GM21423 (cell line): ENCODE data around the gene MAP2K5.

Source experiments
- ATAC-seq: cut with Tn5 transposase; IDR thresholded peaks from one replicate; pipeline ENCODE4 v1.9.1; 2021; ENCODE audit warnings: mild to moderate bottlenecking, moderate library complexity; ENCODE audit not compliant: unreplicated experiment

The MAP2K5 gene

DNA sequence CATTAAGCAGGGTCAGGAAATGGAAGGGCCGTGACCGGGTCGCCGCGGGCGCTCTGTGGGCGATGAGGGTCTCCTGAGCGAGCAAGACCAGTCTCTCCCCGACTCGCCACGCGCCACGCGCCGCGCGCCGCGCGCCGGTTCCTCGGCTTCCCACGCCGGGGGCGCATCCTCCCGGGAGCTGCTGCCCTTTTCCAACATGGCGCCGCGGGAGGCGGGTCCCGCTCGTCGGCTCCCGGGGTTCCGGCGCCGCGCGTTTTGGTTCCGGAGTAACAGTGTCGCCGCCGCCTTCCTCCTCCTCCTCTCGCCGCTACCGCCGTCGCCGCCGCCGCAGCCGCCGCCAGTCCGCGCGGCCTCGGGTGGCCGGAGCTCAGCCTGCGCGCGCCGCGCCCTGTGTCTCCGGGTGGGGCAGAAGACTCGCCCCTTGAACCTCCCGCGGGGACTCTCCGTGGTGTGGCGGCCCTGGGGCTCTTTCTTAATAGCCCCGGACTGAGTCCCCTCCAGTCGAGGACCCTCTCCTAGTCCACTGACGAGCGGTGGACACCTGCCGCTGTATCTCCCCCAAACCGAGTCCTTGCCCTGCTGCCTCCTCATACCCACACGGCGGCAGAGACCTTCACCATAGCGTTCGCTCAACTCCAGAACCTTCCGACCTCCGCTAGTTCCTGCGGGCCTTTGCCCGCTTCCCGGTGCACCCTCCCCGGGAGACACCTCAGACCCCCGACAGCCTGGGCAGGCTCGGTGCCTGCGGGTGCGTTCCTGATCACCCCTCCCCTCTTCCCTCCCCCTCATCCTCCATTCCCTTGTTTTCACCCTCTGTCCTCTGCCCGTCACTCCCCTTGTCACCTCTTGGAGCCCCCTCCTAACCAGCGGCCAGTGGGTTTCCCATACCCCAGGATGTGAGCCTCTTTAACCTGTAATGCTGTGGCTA, at the start of gene MAP2K5:
MAP2K5 (plus strand) TSS at position 284 of the 928 bp plus-strand sequence; CDS start at position 917, 633 bp downstream.
- ATAC-seq: no peak

DNA sequence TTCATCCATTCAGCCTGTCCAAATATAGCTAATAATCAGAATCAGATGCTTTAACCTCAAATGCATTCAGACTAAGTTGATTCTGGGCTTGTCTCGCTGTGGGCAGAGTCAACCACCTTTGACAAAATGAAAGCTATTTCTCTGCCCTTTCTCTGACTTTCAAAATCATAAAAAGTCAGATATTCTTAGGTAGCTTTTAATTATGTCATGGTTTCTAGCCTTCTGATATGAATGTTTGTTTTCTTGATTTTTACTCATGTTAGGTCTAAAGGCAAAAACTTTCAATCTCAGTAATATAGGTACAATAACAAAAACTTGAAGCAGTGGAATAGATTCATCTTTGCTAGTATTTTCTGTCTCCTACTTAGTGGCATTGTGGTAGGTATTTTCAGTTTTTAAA, 46.9 kb upstream of the MAP2K5 start:
- no peak for ATAC-seq

DNA sequence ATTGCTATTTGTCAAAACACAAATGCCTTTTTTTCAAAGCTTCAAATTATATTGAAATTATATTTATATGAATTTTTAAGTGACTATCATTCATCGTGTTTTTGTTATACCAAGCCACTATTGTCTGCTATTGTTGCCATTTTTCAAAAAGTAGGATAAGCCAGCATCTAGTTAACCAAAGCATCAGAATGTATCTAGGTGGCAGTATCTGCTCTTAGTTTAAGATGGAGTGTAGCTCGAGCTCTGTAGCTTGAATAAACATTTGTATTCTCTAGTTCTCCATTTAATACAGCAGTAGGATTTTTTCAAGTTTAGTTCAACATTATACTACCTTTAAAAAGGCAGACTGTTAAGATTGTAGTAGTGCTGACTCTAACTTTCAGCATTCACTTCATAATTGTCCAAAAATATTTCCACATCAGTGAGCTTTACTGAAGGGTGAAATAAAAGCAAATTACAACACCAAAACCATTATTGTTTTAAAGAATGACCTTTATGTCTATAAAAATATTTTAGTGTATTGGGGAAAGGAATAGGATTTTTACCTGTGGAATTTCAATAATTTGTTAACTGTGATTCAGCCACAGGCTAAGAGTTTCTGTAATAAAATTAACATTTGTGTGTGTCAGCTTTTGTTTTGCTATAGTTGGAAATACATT, 41.2 kb upstream of the MAP2K5 start:
- no peak for ATAC-seq

DNA sequence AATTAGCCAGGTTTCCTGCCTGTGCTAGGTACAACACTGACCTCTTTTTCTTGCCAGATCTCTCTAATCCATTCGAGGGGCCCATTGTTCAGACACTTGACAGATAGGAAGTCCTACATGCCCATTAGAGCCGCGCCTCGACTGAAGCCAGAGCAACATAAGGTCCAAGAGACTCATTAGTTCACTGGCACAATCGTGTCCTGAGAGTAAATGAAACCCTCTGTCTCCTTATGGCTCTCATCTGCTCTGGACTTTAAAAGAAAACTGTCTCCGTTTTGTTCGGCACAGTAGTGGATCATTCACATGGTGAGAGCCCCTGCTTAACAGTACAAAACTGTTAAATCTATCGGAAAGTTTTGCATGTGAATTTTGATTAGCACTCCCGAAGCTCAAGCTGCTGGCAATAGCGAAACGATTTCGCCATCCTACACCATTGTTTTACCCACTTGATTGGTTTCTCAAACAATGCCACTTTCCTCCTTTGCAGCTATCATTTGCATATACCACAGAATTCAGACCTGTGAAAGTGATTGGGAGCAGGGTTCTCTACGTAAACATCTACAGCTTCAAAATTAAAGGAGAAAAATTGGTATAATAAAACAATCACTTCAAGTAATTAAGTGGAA, 40.6 kb upstream of the MAP2K5 start:
- ATAC-seq: no peak

DNA sequence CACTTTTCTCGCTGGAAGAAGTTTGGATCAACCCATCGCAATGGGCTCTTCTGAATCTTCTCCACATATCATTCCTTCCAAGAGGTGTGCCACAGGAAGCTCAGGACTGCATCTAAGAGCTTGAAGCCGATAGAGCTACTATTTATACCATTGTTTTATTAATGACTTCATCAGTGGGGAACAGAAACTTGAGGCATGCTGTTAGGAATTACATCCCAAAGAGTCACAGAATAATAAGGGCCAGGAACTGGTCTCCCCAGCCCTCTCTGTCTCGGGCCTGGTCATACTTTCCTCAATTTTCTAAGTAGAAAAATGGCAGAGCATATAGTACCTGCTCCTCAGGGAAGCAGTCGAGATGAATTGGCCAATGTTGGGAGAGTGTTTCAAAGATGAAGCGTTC, 38.4 kb upstream of the MAP2K5 start:
- no peak for ATAC-seq

DNA sequence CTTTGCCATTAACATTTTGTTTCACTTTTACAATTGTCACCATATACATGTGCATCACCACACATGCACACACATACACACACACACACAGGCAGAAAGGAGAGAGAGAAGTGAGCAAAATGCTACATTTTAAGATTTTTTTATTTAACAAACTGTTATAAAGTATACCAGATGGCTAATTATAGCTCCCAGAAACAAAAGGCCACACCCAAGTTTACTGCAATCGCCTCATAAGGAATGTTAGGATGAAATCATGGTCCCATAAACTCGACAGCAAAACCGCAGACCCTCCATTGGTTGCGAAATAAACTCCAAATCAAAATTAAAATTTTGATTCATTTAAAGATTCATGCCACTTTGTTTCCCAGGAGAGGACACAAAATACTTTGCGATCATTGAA, 37.7 kb upstream of the MAP2K5 start:
- no peak for ATAC-seq

DNA sequence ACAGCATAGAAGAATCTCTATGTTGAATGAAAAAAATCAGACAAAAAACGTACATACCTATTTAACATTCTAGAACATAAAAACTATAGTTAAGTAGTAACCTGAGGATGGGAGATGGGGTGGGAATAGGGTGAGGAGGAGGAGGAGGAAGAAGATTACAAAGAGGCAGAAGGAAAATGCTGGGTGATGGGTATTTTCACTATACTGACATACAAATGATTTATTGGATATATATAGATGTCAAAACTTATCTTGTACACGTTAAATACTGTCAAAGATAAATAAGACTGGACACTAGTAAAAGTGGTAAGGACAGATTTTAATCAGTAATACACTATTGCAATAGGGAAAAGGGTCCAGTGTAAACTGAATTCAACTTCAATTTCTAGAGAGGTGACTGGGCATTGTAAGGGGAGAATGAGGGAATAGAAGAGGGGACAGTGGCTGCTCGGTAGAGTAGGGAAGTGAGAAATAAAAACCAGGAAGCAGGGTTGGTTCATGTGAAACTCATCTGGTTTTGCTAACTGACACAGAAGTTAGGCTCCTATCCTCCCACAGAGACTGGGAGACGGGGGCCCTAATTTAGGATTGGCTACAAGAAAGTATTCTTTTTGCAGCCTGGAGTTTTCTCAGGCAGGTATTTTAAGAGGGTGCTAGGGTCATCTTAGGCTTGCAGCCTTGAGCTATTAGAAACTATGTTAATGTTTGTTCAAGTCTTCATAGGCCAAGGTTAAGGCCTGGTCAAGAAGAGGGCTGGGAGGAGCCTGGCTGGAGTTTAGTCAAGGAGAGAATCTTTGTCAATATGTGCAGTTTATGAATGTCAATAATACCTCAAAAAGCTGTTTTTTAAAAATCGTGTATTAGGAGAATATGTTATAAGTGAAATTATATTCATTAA, 36.6 kb upstream of the MAP2K5 start:
- no peak for ATAC-seq

DNA sequence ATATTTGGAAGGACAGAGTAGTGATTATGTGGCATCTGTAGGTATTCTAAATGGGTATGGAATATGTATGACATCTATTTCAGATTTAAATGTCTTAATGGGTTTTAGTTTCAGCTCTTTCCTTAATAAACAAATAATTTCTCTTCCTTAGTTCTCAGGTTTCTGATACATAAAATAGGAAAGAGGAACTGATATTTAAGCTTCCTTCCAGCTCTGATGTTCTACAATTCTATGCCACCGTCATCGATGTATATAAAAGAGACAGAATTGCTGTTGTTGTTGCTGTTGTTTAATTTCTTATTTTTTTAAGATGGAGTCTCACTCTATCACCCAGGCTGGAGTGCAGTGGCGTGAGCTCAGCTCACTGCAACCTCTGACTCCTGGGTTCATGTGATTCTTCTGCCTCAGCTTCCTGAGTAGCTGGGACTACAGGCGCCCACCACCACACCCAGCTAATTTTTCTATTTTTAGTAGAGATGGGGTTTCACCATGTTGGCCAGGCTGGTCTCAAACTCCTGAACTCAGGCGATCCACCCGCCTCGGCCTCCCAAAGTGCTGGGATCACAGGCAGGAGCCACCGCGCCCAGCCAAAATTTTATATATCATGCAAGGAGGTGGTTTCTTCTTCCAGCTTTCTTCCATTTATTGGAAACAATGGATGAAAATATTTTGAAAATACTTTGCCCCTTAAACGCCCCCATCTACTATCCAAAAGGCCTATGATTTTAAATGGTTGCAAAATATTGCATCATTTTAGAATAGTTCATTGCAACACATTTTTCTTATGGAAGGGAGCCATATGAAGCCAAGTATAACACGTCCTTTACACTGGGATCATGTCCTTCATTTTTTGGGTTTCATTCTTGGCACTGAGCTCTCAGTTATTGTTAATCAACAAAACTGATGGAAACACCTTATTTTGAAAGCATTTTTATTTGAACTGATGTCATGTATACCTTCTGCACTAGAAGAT, 35.4 kb upstream of the MAP2K5 start:
- no peak for ATAC-seq

DNA sequence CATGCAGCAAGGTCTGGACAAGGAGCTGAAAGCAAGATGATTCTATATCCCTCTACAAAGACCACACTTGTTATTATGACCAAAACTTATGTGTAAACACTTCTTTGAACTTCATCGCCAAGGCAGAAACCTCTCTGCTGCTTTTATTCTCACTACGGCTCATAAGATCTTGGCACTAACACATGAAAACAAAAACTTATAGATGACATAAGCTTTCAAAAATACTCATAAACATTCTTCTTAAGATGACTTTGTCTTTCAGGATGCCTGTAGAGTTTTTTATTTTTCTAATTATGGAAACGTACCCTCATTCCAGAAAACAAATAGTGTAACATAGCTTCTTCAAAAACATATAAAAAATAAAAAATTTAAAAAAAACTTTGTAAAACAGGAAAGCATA, 34.1 kb upstream of the MAP2K5 start:
- ATAC-seq: no peak

DNA sequence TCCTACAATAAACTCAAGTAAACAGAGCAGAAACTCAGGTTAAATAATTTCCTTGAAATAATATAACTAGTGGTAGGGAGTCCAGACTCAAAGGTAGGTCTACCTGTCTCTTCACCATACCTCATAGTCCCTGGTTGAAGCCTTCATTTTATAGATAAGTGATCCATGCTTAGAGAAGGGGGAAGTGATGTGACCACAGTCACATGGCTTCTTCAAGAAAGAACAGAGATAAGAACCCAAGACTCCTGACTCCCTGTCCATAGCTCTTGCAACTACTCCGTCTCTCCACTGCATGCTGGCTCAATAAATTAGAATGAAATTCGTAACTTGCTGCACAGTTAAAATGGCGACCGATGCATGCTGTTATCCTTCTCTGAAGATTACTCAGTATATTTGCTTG, 32.6 kb upstream of the MAP2K5 start:
- no peak for ATAC-seq

DNA sequence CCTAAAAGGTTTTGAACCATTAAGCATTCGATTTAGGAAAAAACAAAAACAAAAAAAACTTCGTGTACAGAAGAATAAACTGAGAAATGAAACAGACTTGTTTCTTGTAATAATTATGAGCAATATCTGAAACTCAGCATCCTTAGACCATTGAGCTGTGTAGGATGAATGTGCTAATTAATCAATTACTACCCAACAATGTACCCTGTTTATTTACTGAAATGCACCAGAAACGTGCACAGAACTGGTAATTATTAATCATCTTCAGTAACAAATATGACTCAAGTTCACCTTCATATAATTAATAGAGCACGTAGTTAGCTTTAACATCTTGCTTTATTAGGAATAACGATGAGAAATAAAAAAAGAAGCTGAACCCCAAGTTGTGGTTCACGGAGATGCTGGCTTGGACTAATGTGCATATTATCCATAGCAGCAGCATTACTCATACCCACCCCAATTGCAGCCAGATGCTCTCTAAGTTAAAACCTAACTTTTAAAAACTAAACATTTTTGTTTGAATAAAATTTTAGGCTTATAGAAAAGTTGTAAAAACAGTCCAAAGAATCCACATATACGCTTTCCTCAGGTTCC, 31.8 kb upstream of the MAP2K5 start:
- ATAC-seq: no peak

DNA sequence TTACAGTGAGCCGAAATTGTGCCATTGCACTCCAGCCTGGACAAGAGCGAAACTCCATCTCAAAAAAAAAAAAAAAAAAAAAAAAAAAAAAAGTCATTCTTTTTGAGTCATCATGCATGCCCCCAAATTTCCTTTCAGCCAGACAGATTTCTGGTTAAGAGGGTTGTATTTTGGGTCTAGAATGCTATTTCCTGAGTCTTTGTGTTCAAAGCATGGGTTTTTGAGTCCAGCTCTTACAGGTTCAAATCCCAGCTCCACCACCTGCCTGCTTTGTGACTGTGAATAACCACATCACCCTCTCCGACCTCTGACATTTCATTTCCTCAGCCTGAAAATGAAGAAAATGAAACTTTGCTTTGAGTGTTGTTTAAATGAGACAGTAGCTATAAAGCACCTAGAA, 30.9 kb upstream of the MAP2K5 start:
- no peak for ATAC-seq

DNA sequence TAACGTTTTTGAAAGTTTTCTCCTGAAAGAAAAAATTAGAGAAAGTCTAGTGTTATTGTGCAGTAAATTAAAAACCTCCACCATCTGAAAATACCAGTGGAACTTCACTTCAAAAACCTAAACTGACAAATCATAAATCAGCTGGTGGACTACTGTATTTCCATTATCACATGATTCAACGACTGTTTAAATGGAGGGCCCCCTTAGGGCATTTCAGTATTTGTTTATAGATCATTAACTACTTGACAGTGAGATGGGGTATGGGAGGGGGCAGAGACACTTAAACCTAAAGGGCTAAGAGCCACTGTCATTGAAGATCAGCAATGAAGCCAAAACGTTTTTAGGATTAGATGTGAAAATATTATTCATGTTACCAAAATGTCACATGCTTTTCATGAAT, 30.4 kb upstream of the MAP2K5 start:
- no peak for ATAC-seq

DNA sequence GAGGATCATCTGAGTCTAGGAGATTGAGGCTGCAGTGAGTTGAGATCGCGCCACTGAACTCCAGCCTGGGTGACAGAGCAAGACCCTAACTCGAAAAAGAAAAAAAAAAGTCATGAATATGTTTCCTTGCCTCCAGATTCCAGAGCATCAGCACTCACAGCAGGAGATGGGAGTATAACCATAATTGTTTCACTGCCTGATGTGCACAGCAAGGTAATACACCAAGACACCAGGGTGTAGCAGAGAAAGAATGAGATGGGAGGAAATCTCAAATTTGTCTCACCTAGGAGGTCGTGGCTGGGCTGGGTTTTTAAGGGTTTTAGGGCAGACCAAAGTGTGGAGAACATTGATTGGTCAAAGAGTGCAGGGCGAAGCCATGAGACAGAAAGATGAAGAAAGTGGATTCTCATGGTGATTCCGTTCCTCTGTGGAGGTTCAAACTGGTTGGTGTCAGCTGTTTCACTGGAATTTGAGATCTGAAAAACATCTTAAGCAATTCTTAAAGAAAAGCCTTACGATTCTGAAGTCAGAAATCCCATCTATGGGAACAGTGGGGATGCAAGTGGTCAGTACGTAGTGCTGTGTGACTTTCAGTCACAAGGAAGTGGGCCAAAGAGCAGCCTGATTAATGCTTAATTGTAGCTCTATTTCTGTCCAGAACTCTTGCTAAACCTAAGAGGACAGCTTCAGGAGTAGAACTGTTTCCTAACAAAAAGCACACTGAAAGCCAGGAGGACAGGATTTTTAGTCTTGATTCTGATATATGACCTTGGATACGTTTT, 29.4 kb upstream of the MAP2K5 start:
- ATAC-seq: no peak

DNA sequence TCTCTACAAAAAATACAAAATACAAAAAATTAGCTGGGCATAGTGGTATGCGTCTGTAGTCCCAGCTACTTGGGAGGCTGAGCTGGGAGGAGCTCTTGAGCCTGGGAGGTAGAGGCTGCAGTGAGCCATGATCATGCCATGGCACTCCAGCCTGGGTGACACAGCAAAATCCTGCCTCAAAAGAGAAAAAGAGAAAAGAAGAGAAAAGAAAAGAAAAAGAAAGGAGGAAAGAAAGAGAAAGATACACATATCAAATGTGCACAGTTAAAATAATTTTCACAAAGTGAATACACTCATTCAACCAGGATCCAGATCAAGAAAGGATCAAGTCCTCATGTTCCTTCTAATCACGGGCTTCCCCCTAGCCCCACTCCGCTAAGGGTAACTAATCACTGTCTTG, 27.4 kb upstream of the MAP2K5 start:
- ATAC-seq: no peak

DNA sequence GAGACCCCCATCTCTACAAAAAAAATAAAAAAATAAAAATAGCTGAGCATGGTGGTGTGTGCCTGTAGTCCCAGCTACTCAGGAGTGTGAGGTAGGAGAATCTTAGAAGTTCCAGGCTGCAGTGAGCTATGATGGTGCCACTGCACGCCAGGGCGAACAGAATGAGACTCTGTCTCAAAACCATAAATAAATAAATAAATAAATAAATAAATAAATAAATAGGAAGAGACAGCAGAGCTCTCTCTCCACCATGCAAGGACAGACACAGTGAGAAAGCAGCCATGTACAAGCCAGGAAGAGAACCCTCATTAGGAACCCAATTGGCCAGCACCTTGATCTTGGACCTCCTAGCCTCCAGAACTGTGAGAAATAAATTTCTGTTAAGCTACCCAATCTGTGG, 26.9 kb upstream of the MAP2K5 start:
- ATAC-seq: no peak

DNA sequence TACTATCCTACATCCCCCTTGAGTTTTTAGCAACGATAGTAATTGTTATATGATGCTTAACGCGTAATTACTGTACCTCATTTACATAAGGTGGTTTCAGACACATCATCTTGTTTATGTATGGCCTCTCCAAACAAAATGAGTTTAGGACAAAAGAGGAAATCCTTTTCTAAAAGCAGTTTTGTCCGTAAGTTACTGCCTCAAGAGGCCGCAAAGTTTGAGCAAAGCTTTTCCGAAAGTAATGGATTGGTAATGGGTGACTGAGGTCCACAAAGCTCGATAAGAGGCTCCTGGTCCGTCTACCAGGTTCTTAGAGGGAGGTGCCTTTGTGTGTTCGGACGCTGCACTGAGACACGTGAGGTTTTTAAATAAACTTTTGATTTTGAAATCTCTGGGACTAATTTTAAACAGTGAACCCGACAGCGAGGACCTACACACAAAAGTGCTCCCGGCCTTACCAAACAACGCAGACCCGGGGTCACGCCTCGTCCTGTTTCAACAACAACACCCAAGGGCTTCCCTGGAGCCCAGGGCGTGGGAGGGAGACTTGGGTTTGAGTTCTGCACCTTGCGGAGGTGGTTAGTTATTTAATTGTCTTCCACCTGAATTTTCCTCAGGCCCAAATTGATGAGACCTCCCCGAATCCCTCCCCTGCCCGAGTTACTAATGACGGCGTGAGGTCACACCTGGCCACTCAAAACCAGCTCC, 22.0 kb upstream of the MAP2K5 start:
- ATAC-seq: no peak
